ENCODE data around the gene KDM1A. TPM values are rescaled to one million over a fixed set of nuclear protein-coding genes. Genes with fewer than 3 reads are reported as not detected.

The KDM1A gene
- total RNA-seq, 1 donor from 2014 or later, result 73.6 TPM

DNA sequence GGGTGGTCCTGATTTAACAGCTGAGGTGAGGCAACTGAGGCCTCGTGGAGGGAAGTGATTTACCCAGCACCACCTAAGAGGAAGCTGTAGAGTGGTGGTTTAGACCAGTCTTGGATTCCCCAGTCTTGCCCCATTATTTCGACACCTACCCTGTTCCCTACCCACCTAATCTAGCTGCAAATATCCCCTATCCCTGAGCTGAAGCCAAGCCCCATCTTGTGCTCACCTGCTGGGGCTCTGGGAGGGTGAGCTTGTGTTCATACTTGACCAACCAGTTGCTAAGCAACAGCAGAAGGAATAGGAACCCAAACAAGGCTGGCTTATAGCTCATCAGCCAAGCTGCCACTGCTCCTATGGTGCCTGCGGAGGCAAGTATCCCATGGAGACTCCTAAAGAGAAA lies 5.6 kb upstream of the KDM1A start:
- DNase-seq (ENCODE audit: low read depth in 2 of 2), result no peak

DNA sequence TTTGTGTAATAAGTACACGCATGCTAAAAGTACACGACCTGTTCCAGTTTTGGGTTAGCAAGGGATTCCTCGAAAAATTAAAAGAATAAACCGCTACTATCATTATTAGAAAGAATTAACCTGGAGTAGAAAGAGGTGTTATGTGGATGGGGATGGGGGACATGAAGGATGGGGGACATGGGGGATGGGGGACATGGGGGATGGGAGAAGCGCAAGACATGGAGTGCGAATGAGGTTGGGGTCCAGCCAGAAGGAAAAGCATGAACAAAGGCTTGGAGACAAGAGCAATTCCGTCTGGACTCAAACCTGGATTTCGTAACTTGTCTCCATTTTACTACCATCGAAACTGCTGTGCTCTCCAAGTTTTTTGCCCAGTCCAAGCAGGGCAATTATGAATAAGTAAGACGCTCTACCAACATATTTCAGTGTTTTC lies 591 bp upstream of the KDM1A start:
- DNase-seq (ENCODE audit: low read depth in 2 of 2), result no peak

DNA sequence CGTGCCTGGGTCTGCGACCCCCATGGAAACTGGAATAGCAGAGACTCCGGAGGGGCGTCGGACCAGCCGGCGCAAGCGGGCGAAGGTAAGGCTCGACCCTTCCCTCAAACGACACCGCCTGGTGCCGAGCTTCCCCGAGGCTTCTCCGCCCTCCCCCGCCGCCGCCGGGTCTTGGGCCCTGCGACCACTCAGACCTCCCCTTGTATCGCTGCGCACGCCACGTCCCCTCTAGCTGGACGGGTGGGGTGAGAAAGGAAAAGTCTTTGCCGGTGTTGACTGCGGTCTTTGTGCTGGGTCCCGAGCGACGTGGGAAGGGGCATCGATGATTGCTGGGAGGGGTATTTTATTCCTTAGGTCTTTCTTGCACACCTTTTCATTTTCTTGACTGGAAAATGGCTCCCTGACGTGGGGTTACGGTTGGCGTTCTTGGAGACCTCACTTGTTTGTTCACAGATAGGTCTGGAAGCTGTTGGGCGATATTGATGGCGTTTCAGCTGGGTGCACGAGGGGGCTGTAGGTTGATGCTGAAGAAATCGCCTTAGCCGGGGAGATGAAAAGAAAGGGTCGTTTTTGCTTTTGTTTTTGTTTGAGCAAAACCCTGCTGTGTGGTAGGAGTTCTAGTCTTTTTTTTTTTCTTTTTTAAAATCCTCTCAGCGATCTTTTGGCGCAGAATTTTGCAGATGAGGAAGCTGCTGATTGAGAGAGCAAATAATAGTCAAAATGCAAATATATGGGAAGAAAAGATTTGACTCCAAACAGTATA lies 776 bp downstream of the KDM1A start:
- DNase-seq (ENCODE audit: low read depth in 2 of 2), result peak; percentile 50 to 53

DNA sequence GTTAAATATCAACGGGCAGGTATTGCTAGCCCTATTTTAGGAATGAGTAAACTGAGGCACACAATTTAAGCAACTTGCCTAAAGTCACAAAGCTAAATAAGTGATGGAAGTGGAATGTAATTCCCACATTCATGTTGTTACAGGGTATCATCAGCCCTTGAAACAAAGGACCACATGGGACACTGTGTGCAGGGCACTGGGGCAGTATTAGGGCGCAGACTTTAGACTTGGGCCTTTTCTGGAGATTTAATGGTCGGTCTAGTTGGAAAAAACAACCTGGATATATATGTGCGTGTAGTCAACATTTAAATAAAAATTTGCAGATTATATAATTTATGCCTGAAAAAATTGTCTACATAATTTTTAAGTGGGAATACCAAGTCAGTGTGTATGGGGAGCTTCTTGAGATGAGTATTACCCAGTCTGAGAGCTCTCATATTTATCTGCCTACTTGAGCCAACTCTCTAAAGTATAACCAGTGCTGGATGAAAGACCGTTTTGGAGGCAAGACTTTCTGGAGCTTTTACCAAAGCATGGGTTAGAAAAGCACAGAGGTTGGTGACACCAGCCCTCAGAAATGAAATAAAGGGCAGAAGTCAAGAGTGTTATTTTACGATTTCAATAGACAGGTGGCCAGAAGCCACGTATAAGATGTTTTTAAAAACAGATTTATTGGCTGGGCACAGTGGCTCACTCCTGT lies 1.6 kb downstream of the KDM1A start:
- DNase-seq (ENCODE audit: low read depth in 2 of 2), result peak in 1 of 2 donors; percentile 2

DNA sequence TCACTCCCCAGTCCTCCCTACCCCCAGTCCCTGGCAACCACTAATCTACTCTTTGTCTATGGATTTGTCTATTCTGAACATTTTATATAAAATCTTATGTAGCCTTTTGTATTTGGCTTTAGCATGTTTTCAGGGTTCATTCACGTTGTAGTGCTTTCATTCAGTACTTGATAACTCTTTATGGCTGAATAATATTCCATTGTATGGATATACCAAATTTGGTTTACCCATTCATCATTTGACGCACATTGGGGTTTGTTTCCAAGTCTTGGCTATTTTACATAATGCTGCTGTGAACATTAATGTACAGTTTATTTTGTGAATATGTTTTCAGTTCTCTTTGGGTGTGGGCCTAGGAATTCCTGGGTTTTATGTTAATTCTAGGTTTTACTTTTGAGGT lies 2.6 kb downstream of the KDM1A start:
- DNase-seq (ENCODE audit: low read depth in 2 of 2), result no peak

DNA sequence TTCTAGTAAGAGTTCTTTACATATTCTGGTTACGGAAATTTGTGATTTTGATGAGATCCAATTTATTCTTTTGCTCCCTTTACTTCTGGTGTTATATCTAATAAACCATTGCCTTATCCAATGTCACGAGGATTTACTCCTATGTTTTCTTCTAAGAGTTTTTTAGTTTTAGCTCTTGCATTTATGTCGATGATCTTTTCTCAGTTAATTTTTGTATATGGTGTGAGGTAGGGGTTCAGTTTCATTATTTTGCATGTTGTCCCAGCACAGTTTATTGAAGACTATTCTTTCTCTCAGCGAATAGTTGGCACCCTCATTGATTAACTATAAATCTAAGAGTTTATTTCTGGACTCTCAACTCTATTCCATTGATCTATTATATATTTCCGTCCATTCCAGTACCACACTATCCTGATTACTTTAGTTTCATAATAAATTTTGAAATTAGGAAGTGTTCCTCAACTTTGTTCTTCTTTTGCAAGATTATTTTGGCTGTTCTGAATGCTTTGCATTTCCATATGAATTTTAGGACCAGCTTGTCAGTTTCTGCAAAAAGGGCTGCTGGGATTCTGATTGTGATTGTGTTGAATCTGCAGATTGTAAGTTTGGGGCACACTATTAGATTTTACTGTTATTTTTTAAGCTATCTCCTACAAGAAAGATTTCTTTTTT lies 4.0 kb downstream of the KDM1A start:
- DNase-seq (ENCODE audit: low read depth in 2 of 2), result no peak

DNA sequence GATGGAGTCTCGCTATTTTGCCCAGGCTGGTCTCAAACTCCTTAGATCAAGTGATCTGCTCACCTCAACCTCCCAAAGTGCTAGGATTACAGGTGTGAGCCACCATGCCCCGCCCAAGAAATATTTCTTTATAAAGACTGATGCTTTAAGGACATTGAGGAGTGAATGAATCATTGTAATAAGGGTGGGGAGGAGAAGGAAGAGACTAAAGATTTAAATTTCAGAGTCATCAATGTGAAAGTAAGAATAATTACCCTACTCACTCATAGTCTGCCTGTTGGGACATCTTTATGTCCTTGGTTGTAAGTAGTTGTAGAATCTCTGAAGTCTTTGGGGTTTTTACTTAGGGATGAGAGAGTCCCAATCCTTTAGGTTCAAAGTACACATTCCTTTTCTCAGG lies 7.3 kb downstream of the KDM1A start:
- no peak for DNase-seq (ENCODE audit: low read depth in 2 of 2)

DNA sequence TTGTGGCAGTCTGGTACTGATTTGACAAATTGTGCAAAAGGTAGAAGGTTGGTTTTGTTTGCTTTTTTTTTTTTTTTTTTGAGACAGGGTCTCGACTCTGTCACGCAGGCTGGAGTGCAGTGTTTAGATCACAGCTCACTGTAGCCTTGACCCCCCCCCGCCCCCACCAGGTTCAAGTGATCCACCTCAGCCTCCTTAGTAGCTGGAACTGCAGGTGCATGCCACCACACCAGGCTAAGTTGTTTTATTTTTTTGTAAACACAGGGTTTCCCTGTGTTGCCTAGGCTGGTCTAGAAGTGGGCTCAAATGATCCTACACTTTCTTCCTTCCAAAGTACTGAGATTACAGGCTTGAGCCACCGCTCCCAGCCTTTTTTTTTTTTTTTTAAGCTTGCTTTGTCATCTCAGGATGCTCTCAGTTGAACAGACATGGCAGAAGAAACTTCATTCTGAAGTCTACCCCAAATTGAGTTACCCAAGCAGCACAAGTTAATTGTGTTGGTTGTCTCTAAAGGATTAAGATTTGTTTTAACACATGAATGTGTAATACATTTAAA lies 8.2 kb downstream of the KDM1A start:
- no peak for DNase-seq (ENCODE audit: low read depth in 2 of 2)

DNA sequence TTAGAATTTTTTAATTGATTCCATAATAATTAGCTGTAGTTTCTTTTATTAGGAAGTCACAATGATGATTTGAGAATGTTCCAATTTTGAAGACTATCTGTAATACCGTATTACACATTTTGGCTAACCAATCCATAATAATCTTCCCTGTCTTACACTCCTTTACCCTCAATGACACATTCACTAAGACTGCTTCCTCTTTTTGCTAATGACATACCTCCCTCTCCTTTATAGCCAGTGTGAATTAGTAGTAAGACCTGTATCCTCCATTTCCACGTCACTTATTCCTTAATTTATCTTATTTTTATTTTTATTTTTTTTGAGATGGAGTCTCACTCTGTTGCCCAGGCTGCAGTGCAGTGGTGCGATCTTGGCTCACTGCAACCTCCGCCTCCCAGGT lies 10.1 kb downstream of the KDM1A start:
- no peak for DNase-seq (ENCODE audit: low read depth in 2 of 2)

DNA sequence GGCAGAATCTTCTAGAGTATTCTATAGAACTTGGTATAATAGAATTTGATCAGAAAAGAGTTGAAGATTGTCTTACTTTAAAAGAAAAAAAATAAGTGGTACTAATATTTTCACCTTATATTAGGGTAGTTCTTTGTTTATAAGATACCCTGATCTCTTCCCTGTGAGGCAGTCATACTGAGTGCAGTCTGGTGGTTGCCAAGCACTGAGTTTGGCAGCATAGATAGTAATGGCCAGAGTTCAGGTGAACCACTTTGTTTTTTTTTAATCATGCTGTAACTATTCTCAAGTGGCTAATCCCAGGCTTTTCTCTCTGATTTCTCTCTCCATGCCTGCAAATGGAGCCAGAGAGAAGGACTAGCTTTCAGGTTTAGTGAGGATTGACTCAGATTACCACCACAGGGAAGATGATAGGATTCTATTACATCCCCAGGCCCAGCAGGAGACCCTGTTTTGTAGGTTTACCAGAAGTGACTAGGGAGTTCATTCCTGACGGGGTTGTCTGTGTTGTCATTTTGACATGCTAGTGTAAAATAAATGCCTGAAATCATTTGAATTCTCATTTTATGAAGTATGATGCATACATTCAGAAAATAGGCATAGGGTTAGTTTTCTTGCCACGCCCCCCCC lies 16.7 kb downstream of the KDM1A start:
- no peak for DNase-seq (ENCODE audit: low read depth in 2 of 2)

DNA sequence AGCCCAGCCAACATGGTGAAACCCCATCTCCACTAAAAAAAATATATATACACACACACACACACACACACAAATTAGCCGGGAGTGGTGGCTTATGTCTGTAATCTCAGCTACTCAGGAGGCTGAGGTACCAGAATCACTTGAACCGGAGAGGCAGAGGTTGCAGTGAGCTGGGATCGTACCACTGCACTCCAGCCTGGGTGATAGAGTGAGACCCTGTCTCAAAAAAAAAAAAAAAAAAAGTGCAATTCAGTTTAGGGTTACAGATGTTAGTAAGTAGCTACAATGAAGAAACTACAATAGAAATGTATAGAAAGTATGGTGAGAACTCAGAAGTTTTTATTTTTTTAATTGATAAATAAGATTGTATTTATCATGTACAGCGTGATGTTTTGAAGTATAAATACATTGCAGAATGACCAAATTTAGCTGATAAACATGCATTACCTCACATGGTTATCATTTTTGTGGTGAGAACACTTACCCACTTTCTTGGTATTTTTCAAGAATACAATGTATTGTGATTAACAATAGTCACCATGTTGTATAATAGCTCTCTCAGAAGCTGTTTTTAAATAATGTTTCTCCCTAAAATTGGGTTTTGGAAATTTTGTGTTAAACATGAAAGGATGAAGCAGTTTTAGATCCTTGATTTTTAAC lies 17.9 kb downstream of the KDM1A start:
- DNase-seq (ENCODE audit: low read depth in 2 of 2), result no peak

DNA sequence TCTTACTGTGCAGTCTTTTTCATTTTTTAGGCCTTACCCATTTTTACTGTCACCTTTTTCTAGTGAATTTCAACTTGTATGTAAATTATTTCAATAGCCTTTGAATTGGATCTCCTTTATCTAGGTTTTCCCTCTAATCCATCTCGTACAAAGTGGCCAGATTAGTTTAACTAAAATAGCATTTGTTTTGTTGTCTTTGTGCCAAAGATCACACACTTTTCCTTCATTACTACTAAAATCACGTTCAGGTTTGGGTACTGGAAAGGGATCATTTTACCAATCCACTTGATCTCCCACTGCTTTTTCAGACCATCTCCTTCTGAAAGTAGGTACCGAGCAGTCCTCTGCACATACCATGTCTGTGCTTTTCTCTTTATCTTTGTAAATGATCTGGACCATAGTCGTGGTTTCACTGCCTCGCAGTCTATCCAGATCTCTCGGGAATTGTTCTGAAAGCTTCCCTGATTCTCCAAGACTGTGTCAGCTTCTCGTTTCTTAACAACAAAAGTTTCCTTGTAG lies 20.1 kb downstream of the KDM1A start:
- DNase-seq (ENCODE audit: low read depth in 2 of 2), result no peak

DNA sequence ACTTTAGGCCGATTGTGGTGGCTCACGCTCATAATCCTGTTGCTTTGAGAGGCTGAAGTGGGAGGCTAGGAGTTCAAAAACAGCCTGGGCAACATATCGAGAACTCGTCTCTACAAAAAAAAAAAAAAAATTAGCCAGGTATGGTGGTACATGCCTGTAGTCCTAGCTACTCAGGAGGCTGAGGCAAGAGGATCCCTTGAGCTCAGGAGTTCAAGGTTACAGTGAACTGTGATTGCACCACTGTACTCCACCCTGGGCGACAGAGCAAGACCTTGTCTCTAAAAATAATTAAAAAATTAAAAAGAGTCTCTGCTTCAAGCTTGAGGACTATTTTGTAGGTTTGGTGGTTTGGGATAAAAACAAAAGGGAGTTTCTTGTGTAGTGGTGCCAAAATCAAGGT lies 21.2 kb downstream of the KDM1A start:
- DNase-seq (ENCODE audit: low read depth in 2 of 2), result no peak

DNA sequence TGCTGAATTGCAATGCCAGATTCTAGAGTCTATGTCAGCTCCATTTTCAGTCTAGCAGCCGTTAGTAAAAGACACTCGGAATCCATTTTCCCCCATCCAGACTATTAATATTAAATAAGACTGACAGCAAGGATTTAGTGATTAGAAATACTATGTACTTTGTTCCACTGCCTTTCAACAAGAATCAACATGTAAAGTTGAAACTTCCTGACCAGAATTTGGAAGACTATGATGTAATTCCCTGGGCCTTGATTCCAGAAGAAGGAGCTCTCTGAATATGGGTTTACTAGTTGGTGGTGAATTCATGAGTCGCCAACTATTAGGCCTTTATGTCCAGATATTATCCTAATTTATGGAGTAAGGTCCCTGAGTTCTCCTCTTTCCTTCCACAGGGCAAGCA lies 24.8 kb downstream of the KDM1A start:
- no peak for DNase-seq (ENCODE audit: low read depth in 2 of 2)

DNA sequence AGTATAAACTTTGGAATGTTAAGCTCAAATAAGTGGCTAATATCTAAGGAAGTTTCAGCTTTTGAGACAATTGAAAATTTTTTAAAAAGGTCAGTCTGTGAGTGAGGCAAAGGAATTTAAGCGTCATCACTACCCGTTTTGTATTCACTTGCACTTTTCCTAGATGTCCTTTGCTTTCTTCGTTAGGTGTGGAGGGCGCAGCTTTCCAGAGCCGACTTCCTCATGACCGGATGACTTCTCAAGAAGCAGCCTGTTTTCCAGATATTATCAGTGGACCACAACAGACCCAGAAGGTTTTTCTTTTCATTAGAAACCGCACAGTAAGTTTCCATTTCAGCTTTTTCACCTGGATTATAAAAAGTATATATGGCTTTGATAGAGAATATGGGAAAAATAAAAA lies 30.9 kb downstream of the KDM1A start:
- peak in 1 of 2 donors; percentile 80 for DNase-seq (ENCODE audit: low read depth in 2 of 2)

DNA sequence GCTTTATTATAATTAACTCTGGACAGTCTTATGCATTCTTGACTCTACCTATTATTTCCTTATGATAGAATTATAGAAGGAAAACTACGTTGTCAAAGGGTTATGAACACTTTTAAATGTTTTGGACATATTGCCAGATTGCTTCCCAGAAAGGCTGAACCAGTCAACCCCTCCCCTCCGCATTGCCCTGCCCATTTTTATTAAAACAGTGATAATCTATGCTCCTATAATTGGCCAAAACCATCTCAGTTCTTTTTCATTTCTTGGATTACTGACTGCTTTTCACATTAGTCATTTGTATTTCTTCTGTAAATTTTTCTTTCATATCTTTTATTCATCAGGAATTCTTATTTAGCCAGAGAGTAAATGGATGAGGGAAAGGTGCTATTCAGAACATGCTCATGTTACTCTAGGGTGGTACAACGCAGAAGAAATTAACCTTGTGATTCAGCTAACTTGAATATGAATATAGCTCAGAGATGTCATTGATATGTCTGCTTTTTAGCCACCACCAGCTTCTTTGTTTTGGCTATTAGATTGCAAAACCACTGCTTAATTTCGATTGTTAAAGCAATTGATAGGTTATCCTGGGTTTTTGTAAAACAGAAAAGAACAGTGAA lies 32.1 kb downstream of the KDM1A start:
- DNase-seq (ENCODE audit: low read depth in 2 of 2), result no peak

DNA sequence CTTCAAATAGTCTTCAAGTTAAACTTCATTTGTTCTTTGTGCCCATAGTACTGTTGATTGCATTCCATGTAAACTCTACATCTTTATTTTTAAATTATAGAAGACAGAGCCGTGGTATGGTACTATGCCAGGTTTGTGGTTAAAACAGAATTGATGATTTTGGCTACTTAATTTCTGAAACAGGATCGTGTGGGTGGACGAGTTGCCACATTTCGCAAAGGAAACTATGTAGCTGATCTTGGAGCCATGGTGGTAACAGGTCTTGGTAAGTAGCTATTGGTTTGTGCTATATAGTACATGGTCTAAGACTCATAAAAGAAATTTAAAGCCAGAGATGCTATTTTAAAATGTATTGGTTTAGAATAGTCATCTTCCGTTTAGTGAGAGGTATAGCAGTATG lies 38.0 kb downstream of the KDM1A start:
- DNase-seq (ENCODE audit: low read depth in 2 of 2), result no peak

DNA sequence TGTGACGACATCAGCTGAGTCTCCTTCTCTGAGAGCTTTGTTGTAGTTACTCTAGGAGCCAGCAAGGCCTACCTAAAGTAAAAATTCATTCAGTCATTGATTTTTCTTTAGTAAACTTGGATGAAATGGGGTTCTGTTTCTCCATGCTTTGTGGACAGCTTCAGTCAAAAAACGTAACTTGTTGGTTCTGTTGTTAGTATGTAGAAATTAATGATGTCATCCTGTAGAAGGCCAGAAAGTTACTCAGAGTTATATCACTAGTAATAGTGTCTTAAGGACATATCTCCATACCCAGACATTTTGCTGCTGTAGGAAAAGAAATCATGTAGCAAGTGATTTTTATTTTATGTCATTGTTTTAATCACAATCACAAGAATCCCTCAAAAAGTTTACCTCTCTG lies 43.0 kb downstream of the KDM1A start:
- DNase-seq (ENCODE audit: low read depth in 2 of 2), result no peak

DNA sequence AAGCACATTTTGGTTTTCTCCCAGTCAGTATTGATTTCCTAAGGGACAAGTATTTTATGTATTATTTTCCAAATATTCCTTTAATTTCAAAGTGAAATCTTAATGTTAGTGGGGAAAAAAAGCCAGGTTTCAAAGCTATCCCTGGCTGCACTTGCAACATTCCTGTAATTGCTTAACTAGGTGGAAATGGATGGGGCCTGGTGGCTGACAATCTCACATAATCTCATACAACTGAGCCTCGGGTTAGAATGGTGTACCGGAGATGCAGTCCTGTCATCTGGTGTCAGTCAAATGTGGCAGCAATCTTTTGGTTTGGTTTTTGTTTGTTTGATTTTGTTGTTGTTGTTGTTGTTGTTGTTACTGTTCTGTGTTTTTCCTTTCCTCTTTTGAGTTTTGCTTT lies 46.1 kb downstream of the KDM1A start:
- no peak for DNase-seq (ENCODE audit: low read depth in 2 of 2)

DNA sequence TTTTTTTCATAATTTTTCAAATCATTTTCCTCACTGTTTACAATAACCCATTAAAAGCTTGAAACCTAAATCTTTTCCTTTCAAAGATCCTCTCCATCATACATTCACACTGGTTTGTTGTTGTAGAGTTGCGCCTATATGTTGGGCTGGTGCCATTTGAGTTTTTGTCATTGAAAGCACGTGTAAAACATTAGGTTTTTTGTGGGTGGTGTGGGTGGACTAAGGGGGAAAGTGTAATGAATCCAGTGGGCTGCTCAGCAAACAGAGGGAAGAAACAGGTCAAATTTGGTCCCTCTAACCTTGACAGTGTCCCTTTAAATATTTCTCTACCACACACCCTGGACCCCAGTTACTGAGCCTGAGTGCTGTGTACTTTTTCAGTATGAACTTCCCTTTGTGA lies 46.8 kb downstream of the KDM1A start:
- DNase-seq (ENCODE audit: low read depth in 2 of 2), result no peak

DNA sequence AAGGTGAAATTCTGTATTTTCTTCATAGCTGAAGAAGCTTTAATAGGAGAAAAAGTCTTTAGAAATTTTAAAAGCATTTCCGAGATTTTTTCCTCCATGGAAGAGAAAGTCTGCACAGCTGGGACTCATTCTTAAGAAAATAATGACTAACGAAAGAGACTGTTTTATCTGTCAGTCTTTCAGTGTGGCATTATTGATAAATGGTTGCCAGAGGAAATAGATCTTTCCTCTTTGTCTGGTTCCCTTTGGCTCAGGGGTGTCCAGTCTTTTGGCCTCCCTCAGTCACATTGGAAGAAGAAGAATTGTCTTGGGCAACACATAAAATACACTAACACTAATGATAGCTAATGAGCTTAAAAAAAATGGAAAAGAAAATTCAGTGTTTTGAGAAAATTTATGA lies 49.9 kb downstream of the KDM1A start:
- DNase-seq (ENCODE audit: low read depth in 2 of 2), result no peak

Data from lung microvascular endothelial cell (primary cell).